Measurements from ENCODE around the gene TFPI2.

The TFPI2 gene

GRCh38 chr7:93890464-93891068 is at the start of gene TFPI2:
Gene TFPI2, minus strand, starts transcription at chr7:93890753. Its CDS starts 75 bp downstream, at chr7:93890678.
- DNase-seq (ENCODE audit: low read depth): no peak

GRCh38 chr7:93938293-93938692 is 47.7 kb upstream of the TFPI2 start:
- H3K4me3 ChIP-seq (ENCODE audit: control insufficient read depth, low read depth, low read length): no peak overlapping the region
- no peak for DNase-seq (ENCODE audit: low read depth)
- no peak for TF ChIP-seq CTCF (IDR thresholded peaks at IDR 0.05; ENCODE audit: control insufficient read depth, insufficient read depth, low read depth, low read length, missing control alignments)

More at GRCh38 chr7:93890464-93891068, at the start of gene TFPI2:
- peak; percentile 15 for TF ChIP-seq CTCF (IDR thresholded peaks at IDR 0.05; ENCODE audit: control insufficient read depth, insufficient read depth, low read depth, low read length, missing control alignments)
- H3K4me3 ChIP-seq (ENCODE audit: control insufficient read depth, low read depth, low read length): peak within 1 kb of the TSS; percentile 45

GRCh38 chr7:93937818-93938217 is 47.3 kb upstream of the TFPI2 start:
- no peak for DNase-seq (ENCODE audit: low read depth)
- TF ChIP-seq CTCF (IDR thresholded peaks at IDR 0.05; ENCODE audit: control insufficient read depth, insufficient read depth, low read depth, low read length, missing control alignments): no peak
- no peak overlapping the region for H3K4me3 ChIP-seq (ENCODE audit: control insufficient read depth, low read depth, low read length)

- no peak overlapping the region for H3K4me3 ChIP-seq (ENCODE audit: control insufficient read depth, low read depth, low read length)
- DNase-seq (ENCODE audit: low read depth): no peak
- TF ChIP-seq CTCF (IDR thresholded peaks at IDR 0.05; ENCODE audit: control insufficient read depth, insufficient read depth, low read depth, low read length, missing control alignments): no peak
Observed at GRCh38 chr7:93935102-93935501, 44.5 kb upstream of the TFPI2 start.

- no peak overlapping the region for H3K4me3 ChIP-seq (ENCODE audit: control insufficient read depth, low read depth, low read length)
- DNase-seq (ENCODE audit: low read depth): no peak
- no peak for TF ChIP-seq CTCF (IDR thresholded peaks at IDR 0.05; ENCODE audit: control insufficient read depth, insufficient read depth, low read depth, low read length, missing control alignments)
Observed at GRCh38 chr7:93933156-93933555, 42.6 kb upstream of the TFPI2 start.

- DNase-seq (ENCODE audit: low read depth): no peak
- no peak for TF ChIP-seq CTCF (IDR thresholded peaks at IDR 0.05; ENCODE audit: control insufficient read depth, insufficient read depth, low read depth, low read length, missing control alignments)
Observed at GRCh38 chr7:93931655-93932054, 41.1 kb upstream of the TFPI2 start.

More at GRCh38 chr7:93931655-93932054, 41.1 kb upstream of the TFPI2 start:
- H3K4me3 ChIP-seq (ENCODE audit: control insufficient read depth, low read depth, low read length): no peak overlapping the region

All from AG09309 (cell line).